ENCODE measurements around the gene NCOA3. TPM values are rescaled to one million over a fixed set of nuclear protein-coding genes. Genes with fewer than 3 reads are reported as not detected.

NCOA3 gene
- total RNA-seq, 1 experiment from 2014 or later: 60.3 TPM

GRCh38 chr20:47546184-47547033 lies 44.7 kb downstream of the NCOA3 start:
- Mint-ChIP-seq H3K27ac (ENCODE audit: unreplicated experiment) (no peak overlapping the region), H3K9me3 (ENCODE audit: low read depth, unreplicated experiment) (no peaks in the 10 kb centered on the region), H3K36me3 (ENCODE audit: insufficient read depth, unreplicated experiment) (peaks cover 16% of the 10 kb centered on the region), H3K27me3 (ENCODE audit: unreplicated experiment) (no peaks in the 10 kb centered on the region), H3K4me3 (ENCODE audit: low read depth, unreplicated experiment) (no peak overlapping the region), H3K4me1 (ENCODE audit: low read depth, unreplicated experiment) (peaks cover 39% of the 10 kb centered on the region)
- DNase-seq: no peak
- CTCF ChIA-PET: interaction anchor here (1.2 kb wide), 1 partner anchor 9 kb away, joined by 3 read pairs; no protein-coding TSS in a partner anchor
- no peak for TF ChIP-seq CTCF (IDR thresholded peaks at IDR 0.05; ENCODE audit: unreplicated experiment)
- intact Hi-C loops (cut with micrococcal nuclease; ENCODE audit: unreplicated experiment): no loop called here
- no TSS peak for BruUV-seq (replicated peaks)

- Mint-ChIP-seq H3K4me3 (ENCODE audit: low read depth, unreplicated experiment) (no peak overlapping the region), H3K4me1 (ENCODE audit: low read depth, unreplicated experiment) (peaks cover 33% of the 10 kb centered on the region), H3K36me3 (ENCODE audit: insufficient read depth, unreplicated experiment) (peaks cover 10% of the 10 kb centered on the region), H3K9me3 (ENCODE audit: low read depth, unreplicated experiment) (no peaks in the 10 kb centered on the region), H3K27ac (ENCODE audit: unreplicated experiment) (no peak overlapping the region), H3K27me3 (ENCODE audit: unreplicated experiment) (no peaks in the 10 kb centered on the region)
- CTCF ChIA-PET: no interaction called here
- no peak for TF ChIP-seq CTCF (IDR thresholded peaks at IDR 0.05; ENCODE audit: unreplicated experiment)
- DNase-seq: no peak
- BruUV-seq (replicated peaks): no TSS peak
- intact Hi-C loops (cut with micrococcal nuclease; ENCODE audit: unreplicated experiment): no loop called here
Measured at GRCh38 chr20:47547034-47547387, 45.3 kb downstream of the NCOA3 start.

GRCh38 chr20:47549671-47550070 lies 48.0 kb downstream of the NCOA3 start:
- peaks cover 6% of the 10 kb centered on the region for H3K36me3 Mint-ChIP-seq (ENCODE audit: insufficient read depth, unreplicated experiment)
- DNase-seq: no peak
- H3K27me3 Mint-ChIP-seq (ENCODE audit: unreplicated experiment): no peaks in the 10 kb centered on the region
- no peak for TF ChIP-seq CTCF (IDR thresholded peaks at IDR 0.05; ENCODE audit: unreplicated experiment)
- H3K4me1 Mint-ChIP-seq (ENCODE audit: low read depth, unreplicated experiment): peaks cover 18% of the 10 kb centered on the region
- CTCF ChIA-PET: interaction anchor here (0.6 to 1.6 kb wide), 2 partner anchors 10 to 20 kb away, joined by 3 read pairs; no protein-coding TSS in a partner anchor
- H3K9me3 Mint-ChIP-seq (ENCODE audit: low read depth, unreplicated experiment): no peaks in the 10 kb centered on the region
- H3K27ac Mint-ChIP-seq (ENCODE audit: unreplicated experiment): no peak overlapping the region
- intact Hi-C loops (cut with micrococcal nuclease; ENCODE audit: unreplicated experiment): no loop called here
- no peak overlapping the region for H3K4me3 Mint-ChIP-seq (ENCODE audit: low read depth, unreplicated experiment)
- BruUV-seq (replicated peaks): no TSS peak

DNA sequence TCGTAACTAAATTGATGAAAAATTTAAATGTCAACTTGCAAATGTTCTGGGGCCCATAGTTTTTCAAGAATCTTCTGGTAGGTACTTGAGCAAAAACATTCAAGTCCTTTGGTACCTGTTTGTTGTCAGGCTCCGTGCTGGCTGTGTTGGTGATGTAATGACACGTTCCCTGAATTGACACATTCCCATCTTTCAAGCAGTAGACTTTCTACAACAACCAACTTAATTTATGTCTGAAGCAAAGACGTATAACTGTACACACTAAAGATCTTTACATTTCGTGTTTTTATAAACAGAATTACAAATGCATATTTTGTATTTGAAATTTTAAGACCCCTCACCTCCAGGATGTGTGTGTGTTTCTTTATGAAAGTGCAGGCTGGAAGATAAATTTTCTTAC lies 49.5 kb downstream of the NCOA3 start:
- intact Hi-C loops (cut with micrococcal nuclease; ENCODE audit: unreplicated experiment): no loop called here
- H3K4me3 Mint-ChIP-seq (ENCODE audit: low read depth, unreplicated experiment): no peak overlapping the region
- no peak overlapping the region for H3K27ac Mint-ChIP-seq (ENCODE audit: unreplicated experiment)
- H3K36me3 Mint-ChIP-seq (ENCODE audit: insufficient read depth, unreplicated experiment): peaks cover 12% of the 10 kb centered on the region
- CTCF ChIA-PET: no interaction called here
- no TSS peak for BruUV-seq (replicated peaks)
- no peak for TF ChIP-seq CTCF (IDR thresholded peaks at IDR 0.05; ENCODE audit: unreplicated experiment)
- peaks cover 6% of the 10 kb centered on the region for H3K4me1 Mint-ChIP-seq (ENCODE audit: low read depth, unreplicated experiment)
- H3K9me3 Mint-ChIP-seq (ENCODE audit: low read depth, unreplicated experiment): no peaks in the 10 kb centered on the region
- DNase-seq: no peak
- no peaks in the 10 kb centered on the region for H3K27me3 Mint-ChIP-seq (ENCODE audit: unreplicated experiment)
